BJ (cell line): Measurements from ENCODE around the gene GABPB2. TPM values are rescaled to one million over a fixed set of nuclear protein-coding genes. Genes with fewer than 3 reads are reported as not detected.

Experiments used
- CTCF ChIA-PET: fragments of 350-600 bp; formaldehyde crosslinking; extraction: SDS; loops from one replicate; lab custom pipeline; 2021; ENCODE audit warnings: antibody characterized with exemption, inconsistent platforms; lab: Yijun Ruan, JAX
- POLR2A ChIA-PET: fragments of 300-600 bp; sonication (Branson Sonifier 250); formaldehyde crosslinking; extraction: SDS; loops from one replicate; lab custom pipeline; 2021; ENCODE audit warnings: antibody characterized with exemption; lab: Charles Lee
- DNase-seq: peaks from one replicate; pipeline ENCODE4 v3.0.0-alpha.2; 2011; ENCODE audit warnings: low read depth
- H3K27me3 ChIP-seq: 2 replicates; pipeline ENCODE4 v1.6.0; 2011; ENCODE audit warnings: low read length; ENCODE audit not compliant: control insufficient read depth, insufficient read depth
- H3K36me3 ChIP-seq: 2 replicates; pipeline ENCODE4 v1.5.1; 2011; ENCODE audit warnings: low read length; ENCODE audit not compliant: control insufficient read depth, insufficient read depth
- H3K4me3 ChIP-seq: 2 replicates; pipeline ENCODE4 v1.5.1; 2011; ENCODE audit warnings: low read depth, mild to moderate bottlenecking, control low read depth, low read length
- CTCF ChIP-seq: IDR thresholded peaks from 2 replicates; pipeline ENCODE4 v1.5.1; 2011; ENCODE audit warnings: low read depth, mild to moderate bottlenecking, control low read depth, inconsistent platforms, low read length, moderate library complexity; ENCODE audit not compliant: insufficient read depth
- polyA plus RNA-seq: library from polyadenylated mRNA; depleted of rRNA; stranded (reverse); fragments of >200 nt; gene quantifications from 2 replicates; pipeline ENCODE4 v1.2.3, GENCODE V29; 2011

The GABPB2 gene
- polyA plus RNA-seq, 1 experiment = 16.7 TPM

GRCh38 chr1:151058692-151059091 lies 11.9 kb upstream of the GABPB2 start:
- no peaks in the 10 kb centered on the region for H3K27me3 ChIP-seq
- DNase-seq = no peak
- H3K4me3 ChIP-seq = peak overlapping the region; percentile 88
- no peak for TF ChIP-seq CTCF
- ChIA-PET POLR2A (interaction anchor here (0.6 kb wide), 2 partner anchors 41 to 193 kb away, joined by 3 to 13 read pairs; no protein-coding TSS in a partner anchor), CTCF (interaction anchor here (0.8 to 2.5 kb wide), 8 partner anchors 9 to 258 kb away, joined by 3 to 15 read pairs (median 4); partner anchors contain the start of genes C1orf56, GABPB2 and MINDY1)
- H3K36me3 ChIP-seq = peaks cover 15% of the 10 kb centered on the region

GRCh38 chr1:151059109-151060006 lies 11.2 kb upstream of the GABPB2 start, which contains the start of gene CDC42SE1:
Gene CDC42SE1, minus strand, starts transcription at chr1:151059622. Its CDS starts 3,892 bp downstream, at chr1:151055730.
- peak; percentile 87 for TF ChIP-seq CTCF
- H3K27me3 ChIP-seq = no peaks in the 10 kb centered on the region
- CTCF ChIA-PET = interaction anchor here (0.8 to 2.5 kb wide), 8 partner anchors 8 to 257 kb away, joined by 3 to 15 read pairs (median 4); partner anchors contain the start of genes C1orf56, GABPB2 and MINDY1
- peak within 1 kb of the TSS; percentile 88 for H3K4me3 ChIP-seq
- POLR2A ChIA-PET = no interaction called here
- DNase-seq = no peak
- H3K36me3 ChIP-seq = peaks cover 11% of the 10 kb centered on the region

- ChIA-PET CTCF (interaction anchor here (0.9 to 3.3 kb wide), 7 partner anchors 9 to 256 kb away, joined by 3 to 15 read pairs (median 10); partner anchors contain the start of genes C1orf56 and GABPB2), POLR2A (interaction anchor here (0.6 kb wide), 1 partner anchor 500 kb away, joined by 4 read pairs; no protein-coding TSS in a partner anchor)
- no peak for TF ChIP-seq CTCF
- no peak for DNase-seq
- Histone ChIP-seq H3K4me3 (peak within 1 kb of the TSS; percentile 88), H3K27me3 (no peaks in the 10 kb centered on the region), H3K36me3 (peaks cover 7% of the 10 kb centered on the region)
These were observed 10.4 kb upstream of the GABPB2 start, which contains the start of gene MLLT11 for GRCh38 chr1:151060007-151060656. Gene MLLT11, plus strand, starts transcription at chr1:151060397. Its CDS starts 6,828 bp downstream, at chr1:151067225.

GRCh38 chr1:151060657-151061421 lies 9.7 kb upstream of the GABPB2 start:
- Histone ChIP-seq H3K4me3 (peak overlapping the region; percentile 88), H3K36me3 (peaks cover 1% of the 10 kb centered on the region), H3K27me3 (no peaks in the 10 kb centered on the region)
- no peak for DNase-seq
- POLR2A ChIA-PET = interaction anchor here (0.6 kb wide), 1 partner anchor 501 kb away, joined by 4 read pairs; no protein-coding TSS in a partner anchor
- no peak for TF ChIP-seq CTCF
- CTCF ChIA-PET = interaction anchor here (0.6 to 3.3 kb wide), 5 partner anchors 10 to 1054 kb away, joined by 3 to 13 read pairs (median 5); partner anchors contain the start of genes C1orf56 and GABPB2
